B cell (primary cell): Measurements from ENCODE around the gene MAB21L2. TPM values are rescaled to one million over a fixed set of nuclear protein-coding genes. Genes with fewer than 3 reads are reported as not detected.
"Not testable (repeated sequence)": the region's sequence is repeated elsewhere in the genome, so short reads cannot be mapped to it uniquely, and the experiment has no call there.

Source experiments
- ATAC-seq: fragments of 200-7000 bp; cut with Tn5 transposase; one replicate; pipeline ENCODE4 v1.10.0; 2021; ENCODE audit warnings: low read depth, mild to moderate bottlenecking, moderate number of reproducible peaks, moderate library complexity
- CTCF ChIA-PET: fragments of 350-600 bp; sonication (Branson Sonifier 250); formaldehyde crosslinking; loops from one replicate; lab custom pipeline; 2021; ENCODE audit warnings: antibody characterized with exemption, inconsistent platforms; lab: Charles Lee
- POLR2A ChIA-PET: fragments of 350-600 bp; sonication (Branson Sonifier 250); formaldehyde crosslinking; loops from one replicate; lab custom pipeline; 2021; ENCODE audit warnings: antibody characterized with exemption; lab: Charles Lee
- DNase-seq: peaks from one replicate; pipeline ENCODE4 v3.0.0; 2013
- H2AFZ ChIP-seq: 2 replicates; pipeline ENCODE4 v1.6.1; 2012; ENCODE audit warnings: mild to moderate bottlenecking, low read depth, low read length; ENCODE audit not compliant: insufficient read depth, poor library complexity, severe bottlenecking
- H3K27ac ChIP-seq, 2 donors: 1 replicate in 1 of 2; 2 replicates in 1 of 2; pipeline ENCODE4 v1.5.1; 2012 to 2013; ENCODE audit warnings: low read length in 2 of 2, mild to moderate bottlenecking in 2 of 2, moderate library complexity in 1 of 2
- H3K27me3 ChIP-seq, 4 experiments: fragments of 200-600 bp in 1 of 4; sonication (generic) in 1 of 4; replicated peaks in 1 of 4; 1 replicate in 2 of 4; 2 replicates in 2 of 4; pipeline versions ENCODE4 v1.6.1 to v1.7.0; 2013 to 2016; ENCODE audit warnings: low read length in 3 of 4, mild to moderate bottlenecking in 2 of 4, mixed read lengths in 1 of 4, moderate library complexity in 1 of 4; ENCODE audit not compliant: insufficient read depth in 4 of 4, control insufficient read depth in 3 of 4; ENCODE audit errors: control extremely low read depth in 1 of 4
- H3K36me3 ChIP-seq, 2 experiments: replicated peaks in 1 of 2; 1 replicate in 1 of 2; 2 replicates in 1 of 2; pipeline versions ENCODE4 v1.6.1 to v1.7.1; 2013; ENCODE audit warnings: low read length in 1 of 2; ENCODE audit not compliant: insufficient read depth in 2 of 2, control insufficient read depth in 1 of 2; ENCODE audit errors: control extremely low read depth in 1 of 2, extremely low read depth in 1 of 2
- H3K4me1 ChIP-seq, 2 donors: fragments of 200-600 bp in 1 of 2; sonication (generic) in 1 of 2; 1 replicate in 1 of 2; 2 replicates in 1 of 2; pipeline versions ENCODE4 v1.5.1 to v1.6.1; 2013 to 2017; ENCODE audit warnings: low read length in 2 of 2; ENCODE audit not compliant: control insufficient read depth in 2 of 2, insufficient read depth in 2 of 2
- H3K4me2 ChIP-seq: replicated peaks from 2 replicates; pipeline ENCODE3; 2012; ENCODE audit warnings: mild to moderate bottlenecking, low read depth, low read length; ENCODE audit not compliant: poor library complexity, severe bottlenecking
- H3K4me3 ChIP-seq, 5 experiments: fragments of 200-600 bp in 1 of 5; sonication (generic) in 1 of 5; 1 replicate in 3 of 5; 2 replicates in 2 of 5; pipeline versions ENCODE4 v1.5.1 to v1.7.0; 2011 to 2016; ENCODE audit warnings: low read length in 4 of 5, mild to moderate bottlenecking in 4 of 5, low read depth in 2 of 5, control low read depth in 1 of 5, moderate library complexity in 1 of 5; ENCODE audit not compliant: insufficient read depth in 1 of 5; ENCODE audit errors: control extremely low read depth in 1 of 5, extremely low read depth in 1 of 5
- H3K79me2 ChIP-seq: fragments of 200-600 bp; sonication (generic); one replicate; pipeline ENCODE4 v1.6.0; 2016; ENCODE audit warnings: low read length; ENCODE audit not compliant: control insufficient read depth, insufficient read depth
- H3K9ac ChIP-seq: fragments of 200-600 bp; sonication (generic); 2 replicates; pipeline ENCODE4 v1.6.1; 2017; ENCODE audit warnings: mild to moderate bottlenecking, low read length, moderate library complexity
- H3K9me3 ChIP-seq, 3 donors: one replicate each; pipeline versions ENCODE4 v1.6.1 to v1.7.1; 2013; ENCODE audit warnings: low read length in 2 of 3; ENCODE audit not compliant: control insufficient read depth in 2 of 3, insufficient read depth in 1 of 3; ENCODE audit errors: control extremely low read depth in 1 of 3
- H4K20me1 ChIP-seq: 2 replicates; pipeline ENCODE4 v1.6.0; 2012; ENCODE audit warnings: mild to moderate bottlenecking, low read length; ENCODE audit not compliant: insufficient read depth, control insufficient read depth, poor library complexity, severe bottlenecking
- H3K27ac Mint-ChIP-seq: one replicate; pipeline ENCODE4 v1.8.0; 2021; ENCODE audit warnings: mixed read lengths
- H3K27me3 Mint-ChIP-seq: one replicate; pipeline ENCODE4 v1.8.0; 2021; ENCODE audit warnings: mixed read lengths
- H3K4me1 Mint-ChIP-seq: one replicate; pipeline ENCODE4 v1.8.0; 2021; ENCODE audit warnings: mixed read lengths
- H3K4me3 Mint-ChIP-seq: one replicate; pipeline ENCODE4 v1.8.0; 2021; ENCODE audit warnings: mixed read lengths
- H3K9me3 Mint-ChIP-seq: one replicate; pipeline ENCODE4 v1.8.0; 2022; ENCODE audit warnings: mixed read lengths; ENCODE audit not compliant: insufficient read depth
- CTCF ChIP-seq: fragments of 200-600 bp; IDR thresholded peaks from one replicate; pipeline ENCODE4 v1.8.0; 2022; ENCODE audit warnings: antibody characterized with exemption, mild to moderate bottlenecking
- EZH2 ChIP-seq: IDR thresholded peaks from 2 replicates; pipeline ENCODE4 v1.6.1; 2012; ENCODE audit warnings: borderline replicate concordance, low read depth, mild to moderate bottlenecking, moderate library complexity, low read length; ENCODE audit not compliant: insufficient read depth, poor library complexity, severe bottlenecking
- WGBS: methylation state at CpG from one replicate; pipeline ENCODE4 v1.1.5; 2013; ENCODE audit warnings: missing lambda C conversion rate; ENCODE audit not compliant: insufficient coverage; 5-methylcytosine and 5-hydroxymethylcytosine counted together
- intact Hi-C: fragments of 100-400 bp; cut with micrococcal nuclease; formaldehyde crosslinking; loops from one replicate; pipeline ENCODE4 v1.10.0; 2022
- polyA plus RNA-seq: library from polyadenylated mRNA; depleted of rRNA; stranded (reverse); fragments of >200 nt; gene quantifications from 2 replicates; pipeline ENCODE4 v1.2.3, GENCODE V29; 2012
- total RNA-seq, 2 donors: library from RNA; stranded (reverse); fragments of 120-200 nt in 1 of 2; gene quantifications; 1 replicate in 1 of 2; 2 replicates in 1 of 2; pipeline versions ENCODE4 v1.2.3 to v1.2.4, GENCODE V29; 2013 to 2022

MAB21L2 gene
- total and polyA plus RNA-seq, 2 donors (not counting 1 experiment from before 2014, with no cell fraction given) = not detected

GRCh38 chr4:150562751-150563150 is 19.2 kb upstream of the MAB21L2 start:
- Histone ChIP-seq H4K20me1 (no peaks in the 10 kb centered on the region), H3K27me3 (no peaks in the 10 kb centered on the region), H3K27ac (no peak overlapping the region), H3K79me2 (no peaks in the 10 kb centered on the region), H3K4me3 (no peak overlapping the region), H2AFZ (no peak overlapping the region), H3K9me3 (peaks cover 0 to 6% (median 3%) of the 10 kb centered on the region in 3 donors), H3K4me2 (no peak overlapping the region), H3K4me1 (no peaks in the 10 kb centered on the region), H3K36me3 (peaks cover 0 to 4% of the 10 kb centered on the region in 2 experiments), H3K9ac (no peak overlapping the region)
- Mint-ChIP-seq H3K9me3 (no peaks in the 10 kb centered on the region), H3K4me1 (no peaks in the 10 kb centered on the region), H3K27ac (no peak overlapping the region), H3K27me3 (no peaks in the 10 kb centered on the region), H3K4me3 (no peak overlapping the region)
- intact Hi-C loops = no loop called here
- POLR2A ChIA-PET = no interaction called here
- no peak for DNase-seq
- TF ChIP-seq CTCF = no peak
- TF ChIP-seq EZH2 = no peak
- no peak for ATAC-seq
- CTCF ChIA-PET = no interaction called here

GRCh38 chr4:150564967-150565366 is 17.0 kb upstream of the MAB21L2 start:
- H3K27ac ChIP-seq, H3K9me3 ChIP-seq, H3K27ac Mint-ChIP-seq, H3K4me3 Mint-ChIP-seq, H3K9me3 Mint-ChIP-seq, CTCF ChIA-PET, DNase-seq, ATAC-seq, H4K20me1 ChIP-seq, H2AFZ ChIP-seq, H3K36me3 ChIP-seq, H3K27me3 Mint-ChIP-seq, H3K4me2 ChIP-seq, H3K79me2 ChIP-seq, H3K4me1 Mint-ChIP-seq, H3K4me1 ChIP-seq, H3K9ac ChIP-seq, H3K27me3 ChIP-seq, intact Hi-C loops, H3K4me3 ChIP-seq, POLR2A ChIA-PET: not testable (repeated sequence)
- no CpG with 5 or more reads among the region's 2 CpGs for WGBS
